ENCODE results near the gene C9orf152.
"Not testable (repeated sequence)": the region's sequence is repeated elsewhere in the genome, so short reads cannot be mapped to it uniquely, and the experiment has no call there.

Gene C9orf152

GRCh38 chr9:110252509-110253139 lies 44.7 kb upstream of the C9orf152 start:
- H3F3A ChIP-seq (ENCODE audit: insufficient read depth, low read length) = no peaks in the 10 kb centered on the region
- H2AFZ ChIP-seq (ENCODE audit: low read length) = no peak overlapping the region
- no peak overlapping the region for H3K9ac ChIP-seq (ENCODE audit: low read length)
- no peak overlapping the region for H3K27ac ChIP-seq (ENCODE audit: low read depth, low read length, poor library complexity, severe bottlenecking)
- H3K36me3 ChIP-seq (ENCODE audit: insufficient read depth, low read length) = peaks cover 29% of the 10 kb centered on the region
- no peak overlapping the region for H3K4me3 ChIP-seq (ENCODE audit: low read depth, low read length, poor library complexity, severe bottlenecking)
- no peaks in the 10 kb centered on the region for H4K20me1 ChIP-seq (ENCODE audit: insufficient read depth, low read length)
- no peaks in the 10 kb centered on the region for H3K9me2 ChIP-seq (ENCODE audit: low read depth, low read length)
- peaks cover 31% of the 10 kb centered on the region for H3K4me1 ChIP-seq (ENCODE audit: insufficient read depth, low read length, severe bottlenecking)
- H3K9me3 ChIP-seq (ENCODE audit: low read length) = no peaks in the 10 kb centered on the region
- H3K79me2 ChIP-seq (ENCODE audit: insufficient read depth, low read length) = peaks cover 41% of the 10 kb centered on the region
- no peak overlapping the region for H3K4me2 ChIP-seq (ENCODE audit: low read length)
- TF ChIP-seq CTCF (IDR thresholded peaks at IDR 0.05; ENCODE audit: low read length) (no peak), EZH2 (IDR thresholded peaks at IDR 0.05; ENCODE audit: borderline replicate concordance, low read length) (no peak)
- H3K27me3 ChIP-seq (ENCODE audit: insufficient read depth, low read length) = no peaks in the 10 kb centered on the region

- H3K27ac ChIP-seq (ENCODE audit: low read depth, low read length, poor library complexity, severe bottlenecking); H3K27me3 ChIP-seq (ENCODE audit: insufficient read depth, low read length); H3K4me3 ChIP-seq (ENCODE audit: low read depth, low read length, poor library complexity, severe bottlenecking); H3K9me3 ChIP-seq (ENCODE audit: low read length); H4K20me1 ChIP-seq (ENCODE audit: insufficient read depth, low read length); H2AFZ ChIP-seq (ENCODE audit: low read length); H3F3A ChIP-seq (ENCODE audit: insufficient read depth, low read length); H3K9ac ChIP-seq (ENCODE audit: low read length); H3K4me2 ChIP-seq (ENCODE audit: low read length); H3K9me2 ChIP-seq (ENCODE audit: low read depth, low read length): not testable (repeated sequence)
- Histone ChIP-seq H3K4me1 (ENCODE audit: insufficient read depth, low read length, severe bottlenecking) (peaks cover 24% of the 10 kb centered on the region), H3K36me3 (ENCODE audit: insufficient read depth, low read length) (peaks cover 37% of the 10 kb centered on the region), H3K79me2 (ENCODE audit: insufficient read depth, low read length) (peaks cover 41% of the 10 kb centered on the region)
Observed at GRCh38 chr9:110251770-110252169, 43.8 kb upstream of the C9orf152 start.

- H3K4me2 ChIP-seq (ENCODE audit: low read length) = no peak overlapping the region
- no peaks in the 10 kb centered on the region for H3K9me3 ChIP-seq (ENCODE audit: low read length)
- no peak overlapping the region for H2AFZ ChIP-seq (ENCODE audit: low read length)
- peaks cover 41% of the 10 kb centered on the region for H3K79me2 ChIP-seq (ENCODE audit: insufficient read depth, low read length)
- H3K36me3 ChIP-seq (ENCODE audit: insufficient read depth, low read length) = peaks cover 42% of the 10 kb centered on the region
- H3K4me3 ChIP-seq (ENCODE audit: low read depth, low read length, poor library complexity, severe bottlenecking) = no peak overlapping the region
- H4K20me1 ChIP-seq (ENCODE audit: insufficient read depth, low read length) = no peaks in the 10 kb centered on the region
- no peak overlapping the region for H3K27ac ChIP-seq (ENCODE audit: low read depth, low read length, poor library complexity, severe bottlenecking)
- no peak for TF ChIP-seq CTCF (IDR thresholded peaks at IDR 0.05; ENCODE audit: low read length)
- TF ChIP-seq EZH2 (IDR thresholded peaks at IDR 0.05; ENCODE audit: borderline replicate concordance, low read length) = no peak
- H3K27me3 ChIP-seq (ENCODE audit: insufficient read depth, low read length) = no peaks in the 10 kb centered on the region
- no peak overlapping the region for H3K9ac ChIP-seq (ENCODE audit: low read length)
- no peaks in the 10 kb centered on the region for H3K9me2 ChIP-seq (ENCODE audit: low read depth, low read length)
- peaks cover 23% of the 10 kb centered on the region for H3K4me1 ChIP-seq (ENCODE audit: insufficient read depth, low read length, severe bottlenecking)
- no peaks in the 10 kb centered on the region for H3F3A ChIP-seq (ENCODE audit: insufficient read depth, low read length)
Observed at GRCh38 chr9:110251212-110251611, 43.3 kb upstream of the C9orf152 start.

- H3K4me2 ChIP-seq (ENCODE audit: low read length) = no peak overlapping the region
- no peak overlapping the region for H3K27ac ChIP-seq (ENCODE audit: low read depth, low read length, poor library complexity, severe bottlenecking)
- no peaks in the 10 kb centered on the region for H3K9me2 ChIP-seq (ENCODE audit: low read depth, low read length)
- H2AFZ ChIP-seq (ENCODE audit: low read length) = no peak overlapping the region
- no peaks in the 10 kb centered on the region for H3K9me3 ChIP-seq (ENCODE audit: low read length)
- peaks cover 30% of the 10 kb centered on the region for H3K79me2 ChIP-seq (ENCODE audit: insufficient read depth, low read length)
- H3K9ac ChIP-seq (ENCODE audit: low read length) = no peak overlapping the region
- TF ChIP-seq EZH2 (IDR thresholded peaks at IDR 0.05; ENCODE audit: borderline replicate concordance, low read length) (no peak), CTCF (IDR thresholded peaks at IDR 0.05; ENCODE audit: low read length) (no peak)
- H3F3A ChIP-seq (ENCODE audit: insufficient read depth, low read length) = no peaks in the 10 kb centered on the region
- H3K27me3 ChIP-seq (ENCODE audit: insufficient read depth, low read length) = no peaks in the 10 kb centered on the region
- H3K36me3 ChIP-seq (ENCODE audit: insufficient read depth, low read length) = peaks cover 54% of the 10 kb centered on the region
- H3K4me3 ChIP-seq (ENCODE audit: low read depth, low read length, poor library complexity, severe bottlenecking) = no peak overlapping the region
- H4K20me1 ChIP-seq (ENCODE audit: insufficient read depth, low read length) = no peaks in the 10 kb centered on the region
- peaks cover 16% of the 10 kb centered on the region for H3K4me1 ChIP-seq (ENCODE audit: insufficient read depth, low read length, severe bottlenecking)
Observed at GRCh38 chr9:110249603-110250002, 41.6 kb upstream of the C9orf152 start.

Measured in OCI-LY1 (cell line).